PC-3 (cell line): ENCODE results near the gene D2HGDH. TPM values are rescaled to one million over a fixed set of nuclear protein-coding genes. Genes with fewer than 3 reads are reported as not detected.

Experiments
- ATAC-seq: fragments of 200-7000 bp; cut with Tn5 transposase; 2 replicates; pipeline ENCODE4 v1.9.1; 2020; ENCODE audit warnings: mild to moderate bottlenecking, moderate library complexity
- BruUV-seq: library from RNA; stranded (reverse); fragments of 400-500 nt; replicated peaks from 2 replicates; lab custom pipeline; 2021; lab: Mats Ljungman, UMichigan
- CTCF ChIA-PET: fragments of 300-600 bp; sonication (Branson Sonifier 250); formaldehyde crosslinking; loops from one replicate; lab custom pipeline; 2022; ENCODE audit warnings: antibody characterized with exemption; lab: Charles Lee
- POLR2A ChIA-PET: fragments of 300-600 bp; sonication (Branson Sonifier 250); formaldehyde crosslinking; loops from one replicate; lab custom pipeline; 2022; ENCODE audit warnings: antibody characterized with exemption; ENCODE audit not compliant: unreplicated experiment; lab: Charles Lee
- DNase-seq: peaks from one replicate; pipeline ENCODE4 v3.0.0-alpha.2; 2015
- H2AFZ ChIP-seq: fragments of 300-600 bp; sonication (generic); 2 replicates; pipeline ENCODE4 v1.6.0; 2016; ENCODE audit warnings: antibody characterized with exemption, low read length
- H3F3A ChIP-seq: fragments of 300-600 bp; sonication (generic); one replicate; pipeline ENCODE4 v1.6.0; 2017; ENCODE audit warnings: antibody characterized with exemption, low read length, control low read depth, mild to moderate bottlenecking; ENCODE audit not compliant: unreplicated experiment
- H3K27ac ChIP-seq: fragments of 300-600 bp; sonication (generic); 2 replicates; pipeline ENCODE4 v1.5.1; 2016; ENCODE audit warnings: mild to moderate bottlenecking, low read length
- H3K27me3 ChIP-seq: fragments of 300-600 bp; sonication (generic); 2 replicates; pipeline ENCODE4 v1.6.1; 2016; ENCODE audit warnings: low read length, mixed read lengths
- H3K36me3 ChIP-seq: fragments of 300-600 bp; sonication (generic); 2 replicates; pipeline ENCODE4 v1.6.1; 2016; ENCODE audit warnings: low read depth, mixed run types, low read length, mixed read lengths
- H3K4me1 ChIP-seq: fragments of 300-600 bp; sonication (generic); 2 replicates; pipeline ENCODE4 v1.5.1; 2016; ENCODE audit warnings: low read length; ENCODE audit not compliant: insufficient read depth
- H3K4me2 ChIP-seq: fragments of 300-600 bp; sonication (generic); 2 replicates; pipeline ENCODE4 v1.6.0; 2016; ENCODE audit warnings: low read length
- H3K4me3 ChIP-seq: fragments of 300-600 bp; sonication (generic); 2 replicates; pipeline ENCODE4 v1.5.1; 2016; ENCODE audit warnings: mild to moderate bottlenecking, low read length, mixed read lengths
- H3K79me2 ChIP-seq: fragments of 300-600 bp; sonication (generic); 2 replicates; pipeline ENCODE4 v1.6.1; 2017; ENCODE audit warnings: low read length, mixed read lengths
- H3K9ac ChIP-seq: fragments of 300-600 bp; sonication (generic); 2 replicates; pipeline ENCODE4 v1.6.0; 2016; ENCODE audit warnings: mild to moderate bottlenecking, low read length
- H3K9me2 ChIP-seq: fragments of 300-600 bp; sonication (generic); replicated peaks from 2 replicates; pipeline ENCODE4 v1.6.1; 2016; ENCODE audit warnings: mixed run types, low read length, mixed read lengths
- H3K9me3 ChIP-seq: fragments of 300-600 bp; sonication (generic); 2 replicates; pipeline ENCODE4 v1.6.1; 2016; ENCODE audit warnings: low read length, mixed read lengths
- H4K20me1 ChIP-seq: fragments of 300-600 bp; sonication (generic); 2 replicates; pipeline ENCODE4 v1.6.1; 2016; ENCODE audit warnings: low read length, mixed read lengths
- EZH2 ChIP-seq: fragments of 300-600 bp; sonication (generic); IDR thresholded peaks from one replicate; pipeline ENCODE4 v1.6.1; 2017; ENCODE audit warnings: antibody characterized with exemption, mild to moderate bottlenecking, low read length; ENCODE audit not compliant: unreplicated experiment
- EZH2phosphoT487 ChIP-seq: fragments of 300-600 bp; sonication (generic); IDR thresholded peaks from 2 replicates; pipeline ENCODE4 v1.6.1; 2018; ENCODE audit warnings: mild to moderate bottlenecking, antibody characterized with exemption, low read length, borderline replicate concordance
- intact Hi-C: fragments of 100-400 bp; cut with micrococcal nuclease; formaldehyde crosslinking; loops from 2 replicates; pipeline ENCODE4 v1.9.0; 2023
- total RNA-seq: library from RNA; depleted of rRNA; stranded (reverse); fragments of >200 nt; gene quantifications from 2 replicates; pipeline ENCODE4 v1.2.3, GENCODE V29; 2014
- TF ChIP-seq, protein P1 (sequence below): fragments of 300-600 bp; sonication (generic); conservative IDR thresholded peaks from 2 replicates; pipeline ENCODE4 v1.5.1; 2017; ENCODE audit warnings: antibody characterized with exemption, low read depth, mild to moderate bottlenecking, low read length

D2HGDH gene
- total RNA-seq, 1 experiment from 2014 or later: 28.5 TPM

DNA sequence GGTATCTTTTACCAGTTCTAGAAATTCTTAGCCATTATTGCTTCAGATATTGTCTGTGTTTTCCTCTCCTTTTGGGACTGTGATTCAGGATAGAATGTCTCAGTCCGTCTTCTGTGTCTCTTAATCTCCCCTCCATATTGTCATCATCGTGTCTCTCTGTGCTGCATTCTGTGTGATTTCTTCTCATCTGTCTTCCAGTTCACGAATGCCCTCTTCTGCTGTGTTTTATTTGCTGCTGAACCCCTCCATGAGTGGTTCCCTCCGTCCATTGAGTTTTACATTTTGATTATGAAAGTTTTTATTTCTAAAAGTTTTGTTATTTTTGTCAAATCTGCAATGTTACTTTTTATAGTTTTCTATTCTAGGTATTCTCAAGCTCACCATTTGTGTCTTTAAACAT, 11.7 kb downstream of the D2HGDH start:
- no peak for ATAC-seq
- Histone ChIP-seq H3K27me3 (no peaks in the 10 kb centered on the region), H2AFZ (no peak overlapping the region), H3K4me1 (no peaks in the 10 kb centered on the region), H3K4me3 (no peak overlapping the region), H3F3A (no peaks in the 10 kb centered on the region), H3K4me2 (no peak overlapping the region), H4K20me1 (no peaks in the 10 kb centered on the region), H3K27ac (no peak overlapping the region), H3K9me2 (no peaks in the 10 kb centered on the region), H3K9ac (no peak overlapping the region), H3K79me2 (0 out of 2 replicates have a peak, but pooled peaks cover 2% of the 10 kb centered on the region), H3K9me3 (no peaks in the 10 kb centered on the region), H3K36me3 (no peaks in the 10 kb centered on the region; the same call in 1 of the 2 replicates)
- ChIA-PET CTCF (no interaction called here), POLR2A (no interaction called here)
- intact Hi-C loops: no loop called here
- DNase-seq: no peak
- TF ChIP-seq EZH2: no peak
- no peak for TF ChIP-seq EZH2phosphoT487
- TF ChIP-seq, protein P1, sequence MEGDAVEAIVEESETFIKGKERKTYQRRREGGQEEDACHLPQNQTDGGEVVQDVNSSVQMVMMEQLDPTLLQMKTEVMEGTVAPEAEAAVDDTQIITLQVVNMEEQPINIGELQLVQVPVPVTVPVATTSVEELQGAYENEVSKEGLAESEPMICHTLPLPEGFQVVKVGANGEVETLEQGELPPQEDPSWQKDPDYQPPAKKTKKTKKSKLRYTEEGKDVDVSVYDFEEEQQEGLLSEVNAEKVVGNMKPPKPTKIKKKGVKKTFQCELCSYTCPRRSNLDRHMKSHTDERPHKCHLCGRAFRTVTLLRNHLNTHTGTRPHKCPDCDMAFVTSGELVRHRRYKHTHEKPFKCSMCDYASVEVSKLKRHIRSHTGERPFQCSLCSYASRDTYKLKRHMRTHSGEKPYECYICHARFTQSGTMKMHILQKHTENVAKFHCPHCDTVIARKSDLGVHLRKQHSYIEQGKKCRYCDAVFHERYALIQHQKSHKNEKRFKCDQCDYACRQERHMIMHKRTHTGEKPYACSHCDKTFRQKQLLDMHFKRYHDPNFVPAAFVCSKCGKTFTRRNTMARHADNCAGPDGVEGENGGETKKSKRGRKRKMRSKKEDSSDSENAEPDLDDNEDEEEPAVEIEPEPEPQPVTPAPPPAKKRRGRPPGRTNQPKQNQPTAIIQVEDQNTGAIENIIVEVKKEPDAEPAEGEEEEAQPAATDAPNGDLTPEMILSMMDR: no peak
- no TSS peak for BruUV-seq

DNA sequence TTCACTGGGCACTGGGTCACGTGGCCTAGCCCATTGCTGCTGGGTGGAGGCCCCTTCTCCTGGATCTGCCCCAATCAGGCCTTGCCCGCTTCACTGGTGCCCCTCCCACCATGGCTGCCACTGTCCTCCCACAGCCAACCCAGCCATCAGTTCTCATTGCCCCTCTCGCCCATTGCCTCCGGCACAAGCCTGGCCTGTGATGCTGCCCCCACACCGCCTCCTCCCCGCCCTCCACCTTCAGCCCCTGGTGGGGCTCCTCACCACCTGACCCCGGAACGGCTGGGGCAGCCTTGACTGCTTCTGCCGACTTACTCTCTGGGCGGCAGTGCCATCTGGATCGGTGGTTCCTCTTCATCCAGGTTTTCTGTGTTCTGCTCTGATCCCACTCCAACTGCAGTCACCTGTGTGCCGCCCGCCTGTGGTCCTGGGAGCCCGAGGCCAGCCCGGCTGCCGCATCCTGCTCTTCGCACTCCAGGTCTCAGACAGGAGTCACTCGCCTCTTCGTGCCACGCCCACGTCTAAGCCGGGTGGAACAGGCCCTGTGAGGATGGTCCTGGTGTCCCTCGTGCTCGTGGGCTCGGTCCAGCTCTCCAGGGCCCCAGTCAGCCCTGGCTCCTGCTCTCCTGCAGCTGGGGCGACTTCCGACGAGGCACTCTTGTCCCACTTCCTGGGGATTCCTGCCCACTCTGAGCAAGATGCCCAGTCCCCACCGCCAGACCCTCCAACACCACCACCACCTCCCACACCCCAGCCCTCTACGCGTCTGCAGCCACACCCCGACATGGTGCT, 14.2 kb downstream of the D2HGDH start:
- no TSS peak for BruUV-seq
- H3K4me1 ChIP-seq: no peaks in the 10 kb centered on the region
- H4K20me1 ChIP-seq: no peaks in the 10 kb centered on the region
- ChIA-PET POLR2A (no interaction called here), CTCF (no interaction called here)
- no peaks in the 10 kb centered on the region; the same call in 1 of the 2 replicates for H3K36me3 ChIP-seq
- DNase-seq (no peak), ATAC-seq (no peak)
- no peak overlapping the region for H3K4me2 ChIP-seq
- no peaks in the 10 kb centered on the region for H3K9me3 ChIP-seq
- intact Hi-C loops: no loop called here
- TF ChIP-seq EZH2phosphoT487: no peak
- no peak for TF ChIP-seq EZH2
- TF ChIP-seq, protein P1: no peak
- no peaks in the 10 kb centered on the region for H3K79me2 ChIP-seq
- no peak overlapping the region for H3K4me3 ChIP-seq
- no peaks in the 10 kb centered on the region for H3K9me2 ChIP-seq
- H2AFZ ChIP-seq: no peak overlapping the region
- no peak overlapping the region for H3K27ac ChIP-seq
- no peak overlapping the region for H3K9ac ChIP-seq
- no peaks in the 10 kb centered on the region for H3K27me3 ChIP-seq
- no peaks in the 10 kb centered on the region for H3F3A ChIP-seq
